ENCODE results near the gene PCDHGA9. TPM values are rescaled to one million over a fixed set of nuclear protein-coding genes. Genes with fewer than 3 reads are reported as not detected.
A peak's percentile ranks its signal among the peaks of the same experiment; 100 is the strongest.

The PCDHGA9 gene
- 1.8 and 2.3 TPM in 2 replicates for total RNA-seq (2014; rRNA removed; shearing (Covaris generic))

DNA sequence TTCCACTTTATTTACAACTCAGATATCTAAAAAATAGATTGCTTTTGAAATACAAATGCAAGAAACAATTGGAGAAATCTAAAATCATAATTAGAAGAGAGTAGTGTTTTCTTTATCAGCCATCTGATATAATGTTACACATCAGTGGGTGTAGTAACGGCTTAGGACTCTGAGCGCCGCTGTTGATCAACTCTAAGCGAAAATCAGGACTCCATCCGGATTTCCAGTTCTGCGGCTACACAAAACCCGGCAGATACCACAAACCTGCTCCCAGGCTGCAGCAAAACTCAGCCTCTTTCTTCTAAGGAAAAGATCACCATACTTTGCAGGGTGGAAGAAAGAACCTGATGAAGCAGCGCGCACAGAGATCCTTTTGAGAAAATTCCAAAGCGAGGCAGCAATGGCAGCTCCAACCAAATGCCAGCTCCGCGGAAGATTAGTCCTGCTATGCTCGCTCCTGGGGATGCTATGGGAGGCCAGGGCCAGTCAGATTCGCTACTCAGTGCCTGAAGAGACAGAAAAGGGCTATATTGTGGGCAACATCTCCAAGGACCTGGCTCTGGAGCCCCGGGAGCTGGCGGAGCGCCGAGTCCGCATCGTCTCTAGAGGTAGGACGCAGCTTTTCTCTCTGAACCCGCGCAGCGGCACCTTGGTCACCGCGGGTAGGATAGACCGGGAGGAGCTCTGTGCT, at the start of gene PCDHGA9:
PCDHGA9 (plus strand) TSS at position 226 of the 691 bp plus-strand sequence; CDS start at position 401, 175 bp downstream.
- Histone ChIP-seq H3K27me3 (no peaks in the 10 kb centered on the region), H3K36me3 (peaks cover 25% of the 10 kb centered on the region), H3K4me1 (no peaks in the 10 kb centered on the region), H3K9me3 (replicated peaks) (peaks cover 7% of the 10 kb centered on the region), H3K27ac (no peak within 1 kb of the TSS), H3K4me3 (no peak within 1 kb of the TSS)
- DNase-seq: peak in 1 of 2 experiments; percentile 11

DNA sequence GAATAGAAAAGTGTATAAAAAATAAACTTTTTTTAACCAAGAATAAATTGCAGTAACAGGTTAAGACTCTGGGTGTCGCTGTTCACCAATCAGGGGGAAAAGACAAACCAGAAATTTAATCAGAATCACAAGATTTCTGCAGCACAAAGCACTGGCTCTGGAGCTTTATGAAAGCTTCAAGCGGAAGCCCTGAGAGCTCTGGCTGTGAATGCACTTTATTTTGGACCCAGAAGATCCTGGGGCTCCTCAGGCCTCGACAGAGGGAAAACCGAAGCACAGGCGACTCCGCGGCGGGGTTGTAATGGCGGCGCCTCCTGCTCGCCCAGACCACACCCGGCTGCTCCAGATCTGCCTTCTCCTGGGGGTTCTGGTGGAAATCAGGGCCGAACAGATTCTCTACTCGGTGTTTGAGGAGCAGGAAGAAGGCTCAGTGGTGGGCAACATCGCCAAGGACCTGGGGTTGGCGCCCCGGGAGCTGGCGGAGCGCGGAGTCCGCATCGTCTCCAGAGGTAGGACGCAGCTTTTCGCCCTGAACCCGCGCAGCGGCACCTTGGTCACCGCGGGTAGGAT, 47.6 kb upstream of the PCDHGA9 start, which contains the start of gene PCDHGA4:
PCDHGA4 (plus strand) TSS at position 122 of the 570 bp plus-strand sequence; CDS start at position 209, 87 bp downstream.
- Histone ChIP-seq H3K27ac (no peak within 1 kb of the TSS), H3K9me3 (replicated peaks) (peaks cover 53% of the 10 kb centered on the region), H3K4me1 (0 out of 2 replicates have a peak, but pooled peaks cover 4% of the 10 kb centered on the region), H3K4me3 (no peak within 1 kb of the TSS), H3K36me3 (peaks cover 77% of the 10 kb centered on the region), H3K27me3 (no peaks in the 10 kb centered on the region)
- DNase-seq: no peak

DNA sequence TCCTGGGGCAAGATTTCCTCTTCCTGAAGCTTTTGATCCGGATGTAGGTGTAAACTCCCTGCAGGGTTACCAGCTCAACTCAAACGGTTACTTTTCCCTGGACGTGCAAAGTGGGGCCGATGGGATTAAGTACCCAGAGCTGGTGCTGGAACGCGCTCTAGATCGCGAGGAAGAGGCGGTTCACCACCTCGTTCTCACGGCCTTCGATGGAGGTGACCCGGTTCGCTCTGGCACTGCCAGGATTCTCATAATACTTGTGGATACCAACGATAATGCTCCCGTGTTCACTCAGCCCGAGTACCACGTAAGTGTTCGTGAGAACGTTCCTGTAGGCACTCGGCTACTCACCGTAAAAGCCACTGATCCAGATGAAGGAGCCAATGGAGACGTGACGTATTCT, 46.9 kb upstream of the PCDHGA9 start:
- Histone ChIP-seq H3K36me3 (peaks cover 84% of the 10 kb centered on the region), H3K4me1 (0 out of 2 replicates have a peak, but pooled peaks cover 2% of the 10 kb centered on the region), H3K27ac (no peak overlapping the region), H3K4me3 (no peak overlapping the region), H3K9me3 (replicated peaks) (peaks cover 51% of the 10 kb centered on the region), H3K27me3 (no peaks in the 10 kb centered on the region)
- DNase-seq: no peak

DNA sequence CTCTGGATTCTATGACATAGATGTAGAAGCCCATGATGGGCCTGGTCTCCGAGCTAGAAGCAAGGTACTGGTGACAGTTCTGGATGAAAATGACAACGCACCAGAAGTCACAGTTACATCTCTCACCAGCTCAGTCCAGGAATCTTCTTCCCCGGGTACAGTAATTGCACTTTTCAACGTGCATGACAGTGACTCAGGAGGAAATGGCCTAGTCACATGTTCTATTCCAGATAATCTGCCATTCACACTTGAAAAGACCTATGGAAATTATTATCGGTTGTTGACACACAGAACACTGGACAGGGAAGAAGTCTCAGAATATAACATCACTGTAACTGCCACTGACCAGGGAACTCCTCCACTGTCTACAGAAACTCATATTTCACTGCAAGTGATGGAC, 46.4 kb upstream of the PCDHGA9 start:
- peaks cover 46% of the 10 kb centered on the region for H3K9me3 ChIP-seq (replicated peaks)
- no peak for DNase-seq
- peaks cover 83% of the 10 kb centered on the region for H3K36me3 ChIP-seq
- no peaks in the 10 kb centered on the region for H3K4me1 ChIP-seq
- H3K27me3 ChIP-seq: no peaks in the 10 kb centered on the region
- no peak overlapping the region for H3K27ac ChIP-seq
- no peak overlapping the region for H3K4me3 ChIP-seq

DNA sequence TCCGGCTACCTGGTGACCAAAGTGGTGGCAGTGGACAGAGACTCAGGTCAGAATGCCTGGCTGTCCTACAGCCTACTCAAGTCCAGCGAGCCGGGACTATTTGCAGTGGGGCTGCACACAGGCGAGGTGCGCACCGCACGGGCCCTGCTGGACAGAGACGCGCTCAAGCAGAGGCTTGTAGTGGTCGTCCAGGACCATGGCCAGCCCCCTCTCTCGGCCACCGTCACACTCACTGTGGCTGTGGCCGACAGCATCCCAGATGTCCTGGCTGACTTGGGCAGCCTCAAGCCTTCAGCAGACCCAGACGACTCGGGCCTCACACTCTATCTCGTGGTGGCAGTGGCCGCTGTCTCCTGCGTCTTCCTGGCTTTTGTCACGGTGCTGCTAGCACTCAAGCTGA, 45.6 kb upstream of the PCDHGA9 start:
- peaks cover 77% of the 10 kb centered on the region for H3K36me3 ChIP-seq
- no peaks in the 10 kb centered on the region for H3K27me3 ChIP-seq
- H3K4me3 ChIP-seq: no peak overlapping the region
- no peak overlapping the region for H3K27ac ChIP-seq
- no peak for DNase-seq
- H3K4me1 ChIP-seq: no peaks in the 10 kb centered on the region
- peaks cover 41% of the 10 kb centered on the region for H3K9me3 ChIP-seq (replicated peaks)

DNA sequence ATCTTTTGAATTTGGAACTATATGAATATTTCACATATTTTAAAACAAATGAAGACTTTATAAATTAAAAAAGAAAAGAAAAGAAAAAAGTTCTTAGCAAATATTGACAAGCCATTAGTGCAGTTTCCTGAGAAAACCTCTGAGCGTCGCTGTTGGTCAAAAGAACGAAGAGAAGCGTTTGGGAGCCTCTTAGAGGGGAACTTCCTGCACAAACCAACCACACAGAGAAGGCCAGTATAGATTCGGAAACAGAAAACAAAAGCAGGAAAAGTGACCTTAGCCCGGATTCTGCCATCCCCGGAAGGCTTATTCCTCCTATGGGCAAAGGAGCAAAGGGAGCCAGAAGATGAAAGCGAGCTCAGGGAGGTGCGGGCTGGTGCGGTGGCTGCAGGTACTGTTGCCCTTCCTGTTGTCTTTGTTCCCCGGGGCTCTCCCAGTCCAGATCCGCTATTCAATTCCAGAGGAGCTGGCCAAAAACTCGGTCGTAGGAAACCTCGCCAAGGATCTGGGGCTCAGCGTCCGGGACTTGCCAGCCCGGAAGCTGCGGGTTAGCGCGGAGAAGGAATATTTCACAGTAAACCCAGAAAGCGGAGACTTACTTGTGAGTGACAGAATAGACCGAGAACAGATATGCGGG, 42.7 kb upstream of the PCDHGA9 start, which contains the start of gene PCDHGB2:
PCDHGB2 (plus strand) TSS at position 205 of the 637 bp plus-strand sequence; CDS start at position 347, 142 bp downstream.
- Histone ChIP-seq H3K27me3 (no peaks in the 10 kb centered on the region), H3K27ac (no peak within 1 kb of the TSS), H3K4me3 (no peak within 1 kb of the TSS), H3K4me1 (no peaks in the 10 kb centered on the region), H3K36me3 (peaks cover 84% of the 10 kb centered on the region), H3K9me3 (replicated peaks) (peaks cover 27% of the 10 kb centered on the region)
- no peak for DNase-seq

DNA sequence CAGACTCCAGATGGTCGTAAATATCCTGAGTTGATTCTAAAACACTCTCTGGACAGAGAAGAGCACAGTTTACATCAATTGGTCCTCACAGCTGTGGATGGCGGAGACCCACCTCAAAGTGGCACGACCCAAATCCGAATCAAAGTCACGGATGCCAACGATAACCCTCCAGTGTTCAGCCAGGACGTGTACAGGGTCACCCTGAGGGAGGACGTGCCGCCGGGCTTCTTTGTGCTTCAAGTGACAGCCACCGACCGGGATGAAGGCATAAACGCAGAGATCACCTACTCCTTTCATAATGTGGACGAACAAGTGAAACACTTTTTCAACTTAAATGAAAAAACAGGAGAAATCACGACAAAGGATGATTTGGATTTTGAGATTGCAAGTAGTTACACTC, 41.9 kb upstream of the PCDHGA9 start:
- H3K4me3 ChIP-seq: no peak overlapping the region
- H3K27ac ChIP-seq: no peak overlapping the region
- no peak for DNase-seq
- peaks cover 19% of the 10 kb centered on the region for H3K9me3 ChIP-seq (replicated peaks)
- no peaks in the 10 kb centered on the region for H3K27me3 ChIP-seq
- no peaks in the 10 kb centered on the region for H3K4me1 ChIP-seq
- peaks cover 84% of the 10 kb centered on the region for H3K36me3 ChIP-seq

DNA sequence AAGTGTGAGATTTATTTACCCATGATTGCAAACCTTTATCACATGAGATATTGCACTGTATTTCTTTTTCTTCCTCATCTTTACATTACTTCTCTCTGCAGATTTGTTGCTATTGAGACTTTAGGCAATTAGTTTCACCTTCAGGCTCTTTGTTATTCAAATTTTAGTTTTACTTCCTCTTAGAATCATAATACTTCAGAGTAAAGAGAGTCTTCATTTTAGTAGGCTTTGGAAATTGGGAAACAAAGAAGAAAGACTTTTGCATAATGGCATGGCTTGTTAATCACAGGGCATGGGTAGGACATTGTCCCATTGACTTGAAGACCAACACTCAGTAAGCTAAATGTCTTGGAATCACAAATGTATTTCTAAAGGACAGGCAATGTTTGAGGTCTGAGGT, 39.9 kb upstream of the PCDHGA9 start:
- peaks cover 73% of the 10 kb centered on the region for H3K36me3 ChIP-seq
- H3K27me3 ChIP-seq: no peaks in the 10 kb centered on the region
- peaks cover 16% of the 10 kb centered on the region for H3K9me3 ChIP-seq (replicated peaks)
- DNase-seq: no peak
- H3K4me3 ChIP-seq: no peak overlapping the region
- H3K27ac ChIP-seq: no peak overlapping the region
- H3K4me1 ChIP-seq: no peaks in the 10 kb centered on the region

DNA sequence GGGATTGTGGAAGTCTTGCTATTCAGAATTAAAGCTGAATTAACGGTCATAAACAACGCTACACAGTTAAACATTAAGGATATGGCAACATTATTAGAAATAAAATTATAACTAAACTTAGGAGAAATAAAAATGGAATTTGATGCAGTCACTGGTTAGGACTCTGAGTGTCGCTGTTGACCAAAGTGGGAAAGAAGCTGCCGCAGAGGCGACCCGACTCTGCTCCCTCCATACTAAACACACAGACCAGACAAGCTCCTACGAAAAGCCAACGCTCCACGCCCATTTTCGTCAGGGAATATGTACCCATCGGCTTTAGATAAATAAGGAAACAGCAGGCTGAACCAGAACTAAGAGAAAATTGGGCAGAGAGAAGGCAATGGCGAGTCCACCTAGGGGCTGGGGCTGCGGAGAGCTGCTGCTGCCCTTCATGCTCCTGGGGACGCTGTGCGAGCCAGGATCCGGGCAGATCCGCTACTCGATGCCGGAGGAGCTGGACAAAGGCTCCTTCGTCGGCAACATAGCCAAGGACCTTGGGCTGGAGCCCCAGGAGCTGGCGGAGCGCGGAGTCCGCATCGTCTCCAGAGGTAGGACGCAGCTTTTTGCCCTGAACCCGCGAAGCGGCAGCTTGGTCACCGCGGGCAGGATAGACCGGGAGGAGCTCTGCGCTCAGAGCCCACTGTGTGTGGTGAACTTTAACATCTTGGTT, 38.5 kb upstream of the PCDHGA9 start, which contains the start of gene PCDHGA5:
PCDHGA5 (plus strand) TSS at position 211 of the 709 bp plus-strand sequence; CDS start at position 380, 169 bp downstream.
- H3K9me3 ChIP-seq (replicated peaks): peaks cover 20% of the 10 kb centered on the region
- H3K27me3 ChIP-seq: no peaks in the 10 kb centered on the region
- H3K36me3 ChIP-seq: peaks cover 67% of the 10 kb centered on the region
- no peaks in the 10 kb centered on the region for H3K4me1 ChIP-seq
- H3K27ac ChIP-seq: no peak within 1 kb of the TSS
- no peak within 1 kb of the TSS for H3K4me3 ChIP-seq
- DNase-seq: no peak

DNA sequence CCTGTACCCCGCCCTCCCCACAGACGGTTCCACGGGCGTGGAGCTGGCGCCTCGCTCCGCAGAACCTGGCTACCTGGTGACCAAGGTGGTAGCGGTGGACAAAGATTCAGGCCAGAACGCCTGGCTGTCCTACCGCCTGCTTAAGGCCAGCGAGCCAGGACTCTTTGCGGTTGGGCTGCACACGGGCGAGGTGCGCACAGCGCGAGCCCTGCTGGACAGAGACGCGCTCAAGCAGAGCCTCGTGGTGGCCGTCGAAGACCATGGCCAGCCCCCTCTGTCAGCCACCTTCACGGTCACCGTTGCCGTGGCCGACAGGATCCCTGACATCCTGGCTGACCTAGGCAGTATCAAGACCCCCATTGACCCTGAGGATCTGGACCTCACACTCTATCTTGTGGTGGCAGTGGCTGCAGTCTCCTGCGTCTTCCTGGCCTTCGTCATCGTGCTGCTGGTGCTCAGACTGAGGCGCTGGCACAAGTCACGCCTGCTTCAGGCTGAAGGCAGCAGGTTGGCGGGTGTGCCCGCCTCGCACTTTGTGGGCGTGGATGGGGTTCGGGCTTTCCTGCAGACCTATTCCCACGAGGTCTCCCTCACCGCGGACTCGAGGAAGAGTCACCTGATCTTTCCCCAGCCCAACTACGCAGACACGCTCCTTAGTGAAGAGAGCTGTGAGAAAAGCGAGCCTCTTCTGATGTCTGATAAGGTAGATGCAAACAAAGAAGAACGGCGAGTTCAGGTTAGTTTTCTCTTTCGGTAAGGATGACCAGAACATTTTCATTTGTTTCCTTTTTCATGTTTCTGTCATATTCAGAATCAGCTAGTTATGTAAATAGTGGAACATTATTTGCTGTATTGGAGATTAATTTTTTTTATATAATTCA, 36.3 kb upstream of the PCDHGA9 start:
- no peak for DNase-seq
- Histone ChIP-seq H3K27ac (no peak overlapping the region), H3K4me1 (no peaks in the 10 kb centered on the region), H3K4me3 (no peak overlapping the region), H3K27me3 (no peaks in the 10 kb centered on the region), H3K9me3 (replicated peaks) (peaks cover 18% of the 10 kb centered on the region), H3K36me3 (peaks cover 63% of the 10 kb centered on the region)

DNA sequence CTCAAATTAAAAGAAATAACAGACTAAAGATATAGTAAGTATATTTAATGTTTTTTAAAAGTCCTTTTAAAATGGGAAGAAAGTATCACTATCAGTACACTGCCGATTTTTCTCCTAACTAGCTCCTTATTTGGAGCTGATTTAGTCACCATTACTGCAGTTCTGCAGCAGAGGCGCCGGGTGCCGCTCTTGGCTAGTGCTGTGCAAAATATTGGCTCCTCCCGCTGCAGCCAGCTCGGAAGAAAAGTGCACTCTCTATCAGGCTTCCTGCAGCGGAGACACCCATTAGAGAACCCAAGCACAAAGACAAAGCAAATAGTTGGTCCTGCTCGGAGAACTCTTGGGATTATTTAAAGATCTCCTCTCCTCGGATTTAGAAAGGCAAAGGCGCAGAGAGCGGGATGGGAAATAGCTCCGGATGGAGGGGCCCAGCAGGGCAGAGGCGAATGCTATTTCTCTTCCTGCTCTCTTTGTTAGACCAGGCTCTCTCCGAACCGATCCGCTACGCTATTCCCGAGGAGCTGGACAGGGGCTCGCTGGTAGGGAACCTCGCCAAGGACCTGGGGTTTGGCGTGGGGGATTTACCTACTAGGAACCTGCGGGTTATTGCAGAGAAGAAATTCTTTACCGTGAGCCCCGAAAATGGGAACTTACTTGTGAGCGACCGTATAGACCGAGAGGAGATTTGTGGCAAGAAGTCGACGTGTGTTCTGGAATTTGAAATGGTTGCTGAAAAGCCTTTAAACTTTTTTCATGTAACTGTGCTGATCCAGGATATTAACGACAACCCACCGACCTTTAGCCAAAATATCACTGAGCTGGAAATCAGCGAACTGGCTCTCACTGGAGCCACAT, 32.4 kb upstream of the PCDHGA9 start, which contains the start of gene PCDHGB3:
PCDHGB3 (plus strand) TSS at position 249 of the 855 bp plus-strand sequence; CDS start at position 402, 153 bp downstream.
- no peak within 1 kb of the TSS for H3K27ac ChIP-seq
- no peak for DNase-seq

DNA sequence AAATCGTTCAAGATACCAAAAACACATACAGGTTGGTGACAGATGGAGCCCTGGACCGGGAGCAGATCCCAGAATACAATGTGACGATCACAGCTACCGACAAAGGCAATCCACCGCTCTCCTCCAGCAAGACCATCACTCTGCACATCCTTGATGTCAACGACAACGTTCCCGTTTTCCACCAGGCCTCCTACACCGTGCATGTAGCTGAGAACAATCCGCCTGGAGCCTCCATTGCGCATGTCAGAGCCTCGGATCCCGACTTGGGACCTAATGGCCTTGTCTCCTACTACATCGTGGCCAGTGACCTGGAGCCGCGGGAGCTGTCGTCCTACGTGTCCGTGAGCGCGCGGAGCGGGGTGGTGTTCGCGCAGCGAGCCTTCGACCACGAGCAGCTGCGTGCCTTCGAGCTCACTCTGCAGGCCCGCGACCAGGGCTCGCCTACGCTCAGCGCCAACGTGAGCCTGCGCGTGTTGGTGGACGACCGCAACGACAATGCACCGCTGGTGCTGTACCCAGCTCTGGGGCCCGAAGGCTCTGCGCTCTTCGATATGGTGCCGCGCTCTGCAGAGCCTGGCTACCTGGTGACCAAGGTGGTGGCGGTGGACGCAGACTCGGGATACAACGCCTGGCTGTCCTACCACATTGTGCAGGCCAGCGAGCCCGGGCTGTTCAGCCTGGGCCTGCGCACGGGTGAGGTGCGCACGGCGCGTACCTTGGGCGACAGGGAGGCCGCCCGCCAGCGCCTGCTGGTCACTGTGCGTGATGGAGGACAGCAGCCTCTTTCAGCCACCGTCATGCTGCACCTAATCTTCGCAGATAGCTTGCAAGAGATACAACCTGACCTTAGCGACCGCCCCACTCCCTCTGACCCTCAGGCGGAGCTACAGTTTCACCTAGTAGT, 30.8 kb upstream of the PCDHGA9 start:
- H3K36me3 ChIP-seq: peaks cover 61% of the 10 kb centered on the region
- no peak overlapping the region for H3K27ac ChIP-seq
- peaks cover 27% of the 10 kb centered on the region for H3K9me3 ChIP-seq (replicated peaks)
- DNase-seq: no peak
- H3K27me3 ChIP-seq: no peaks in the 10 kb centered on the region
- no peaks in the 10 kb centered on the region for H3K4me1 ChIP-seq
- H3K4me3 ChIP-seq: no peak overlapping the region

More for the DNA sequence above, 32.4 kb upstream of the PCDHGA9 start, which contains the start of gene PCDHGB3:
- peaks cover 65% of the 10 kb centered on the region for H3K36me3 ChIP-seq
- no peak within 1 kb of the TSS for H3K4me3 ChIP-seq
- H3K27me3 ChIP-seq: no peaks in the 10 kb centered on the region
- H3K9me3 ChIP-seq (replicated peaks): peaks cover 27% of the 10 kb centered on the region
- no peaks in the 10 kb centered on the region for H3K4me1 ChIP-seq
